Measurements from ENCODE around the gene OR4C11.

Gene OR4C11, protein sequence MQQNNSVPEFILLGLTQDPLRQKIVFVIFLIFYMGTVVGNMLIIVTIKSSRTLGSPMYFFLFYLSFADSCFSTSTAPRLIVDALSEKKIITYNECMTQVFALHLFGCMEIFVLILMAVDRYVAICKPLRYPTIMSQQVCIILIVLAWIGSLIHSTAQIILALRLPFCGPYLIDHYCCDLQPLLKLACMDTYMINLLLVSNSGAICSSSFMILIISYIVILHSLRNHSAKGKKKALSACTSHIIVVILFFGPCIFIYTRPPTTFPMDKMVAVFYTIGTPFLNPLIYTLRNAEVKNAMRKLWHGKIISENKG

DNA sequence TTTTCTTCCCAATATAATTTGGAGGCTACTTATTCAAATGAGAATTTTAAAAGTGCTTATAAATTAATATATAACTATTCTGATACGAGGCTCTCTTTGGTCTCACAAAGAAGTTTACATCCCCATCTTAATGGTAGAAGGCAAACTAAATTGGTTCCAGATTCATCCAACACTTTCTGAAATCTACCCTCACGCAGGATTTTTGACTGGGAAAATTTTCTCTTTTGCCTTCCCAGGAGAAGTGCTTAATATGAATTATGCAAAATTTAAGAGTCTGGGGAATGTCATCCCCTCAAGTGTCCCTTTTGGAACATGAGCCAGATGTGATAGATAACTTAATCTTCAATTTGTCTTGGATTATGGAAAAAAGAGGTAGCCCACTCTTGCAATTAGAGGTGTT is at the start of gene OR4C11:
TSS of gene OR4C11 (minus strand) at position 101 of the 400 bp plus-strand sequence. CDS start 3,272 bp downstream, outside the sequence.
- no peak for DNase-seq

- no peak for DNase-seq
Measured at GRCh38 chr11:55655096-55655495, 47.7 kb upstream of the OR4C11 start.

DNA sequence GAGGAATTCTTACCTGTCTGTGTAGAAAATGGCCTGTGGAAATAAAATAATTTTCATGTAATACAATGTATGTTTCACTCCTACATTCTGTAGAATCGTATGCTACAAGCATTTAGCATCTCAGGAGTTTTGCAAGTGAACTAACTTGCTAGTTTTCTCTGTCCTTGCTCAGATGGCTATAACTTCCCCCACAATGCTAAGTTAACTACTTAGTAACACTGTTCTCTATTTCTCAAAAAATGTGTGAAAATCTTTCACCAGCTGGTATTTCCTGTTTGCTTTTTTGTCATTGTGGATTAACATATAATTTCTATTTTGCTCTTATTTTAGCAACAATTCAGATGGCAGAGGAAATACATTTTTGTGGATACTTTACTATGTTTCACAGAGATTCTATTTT is 45.1 kb upstream of the OR4C11 start:
- no peak for DNase-seq

- DNase-seq: no peak
Measured at GRCh38 chr11:55648027-55648426, 40.6 kb upstream of the OR4C11 start, which contains the start of gene OR4S2. Gene OR4S2 (plus strand): TSS chr11:55648327. CDS start chr11:55650904, 2,577 bp downstream.

GRCh38 chr11:55634813-55635212 is 27.4 kb upstream of the OR4C11 start, which contains the start of gene OR4P4:
Gene OR4P4 (plus strand): TSS chr11:55635113.
- no peak for DNase-seq

DNA sequence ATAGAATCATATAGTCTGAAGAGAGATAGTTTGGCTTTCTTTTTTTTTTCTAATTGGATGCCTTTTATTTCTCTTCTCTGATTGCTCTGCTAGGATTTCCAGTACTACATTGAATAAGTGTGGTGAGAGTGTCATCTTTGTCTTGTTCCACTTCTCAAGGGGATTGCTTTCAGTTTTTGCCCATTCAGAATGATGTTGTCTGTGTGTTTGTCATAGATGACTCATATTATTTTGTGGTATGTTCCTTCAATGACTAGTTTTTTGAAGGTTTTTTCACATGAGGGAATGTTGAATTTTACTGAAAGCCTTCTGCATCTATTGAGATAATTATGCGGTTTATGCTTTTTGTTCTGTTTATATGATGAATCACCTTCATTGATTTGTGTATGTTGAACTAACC is 17.1 kb upstream of the OR4C11 start:
- DNase-seq: no peak

DNA sequence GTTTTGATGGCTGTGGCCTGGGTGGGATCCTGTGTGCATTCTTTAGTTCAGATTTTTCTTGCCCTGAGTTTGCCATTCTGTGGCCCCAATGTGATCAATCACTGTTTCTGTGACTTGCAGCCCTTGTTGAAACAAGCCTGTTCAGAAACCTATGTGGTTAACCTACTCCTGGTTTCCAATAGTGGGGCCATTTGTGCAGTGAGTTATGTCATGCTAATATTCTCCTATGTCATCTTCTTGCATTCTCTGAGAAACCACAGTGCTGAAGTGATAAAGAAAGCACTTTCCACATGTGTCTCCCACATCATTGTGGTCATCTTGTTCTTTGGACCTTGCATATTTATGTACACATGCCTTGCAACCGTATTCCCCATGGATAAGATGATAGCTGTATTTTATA is 34.9 kb downstream of the OR4C11 start:
- no peak for DNase-seq

DNA sequence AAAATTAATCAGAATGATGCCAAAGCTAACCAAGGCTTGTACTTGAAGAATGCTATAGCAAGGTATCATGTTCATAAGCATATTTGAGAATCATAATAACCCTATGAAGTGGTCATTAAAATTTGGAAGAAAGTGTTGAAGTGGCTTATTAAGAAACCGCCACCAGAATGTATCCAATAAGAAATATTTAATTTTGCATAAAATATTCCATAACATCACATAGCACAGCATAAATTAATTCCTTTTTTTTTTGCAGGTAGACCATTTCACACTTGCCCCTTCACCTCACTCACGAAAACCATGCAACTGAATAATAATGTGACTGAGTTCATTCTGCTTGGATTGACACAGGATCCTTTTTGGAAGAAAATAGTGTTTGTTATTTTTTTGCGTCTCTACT is 35.6 kb downstream of the OR4C11 start, which contains the start of gene OR4C16:
TSS of gene OR4C16 (plus strand) at position 301 of the 400 bp plus-strand sequence. CDS start at position 301, 0 bp downstream.
- DNase-seq: no peak

GRCh38 chr11:55554169-55554568 is 53.3 kb downstream of the OR4C11 start, which contains the start of gene OR4C15:
Gene OR4C15 (plus strand): TSS chr11:55554469. CDS start chr11:55554469, 0 bp downstream.
- no peak for DNase-seq

Data from NK-92 treated with Interleukin-12 subunit alpha and Interleukin-12 subunit beta, amount 100 ng/mL, for 24 hours (cell line).